Measurements from ENCODE around the gene LILRA5. TPM values are rescaled to one million over a fixed set of nuclear protein-coding genes. Genes with fewer than 3 reads are reported as not detected.

The LILRA5 gene
- total RNA-seq, 1 donor from 2014 or later: not detected

DNA sequence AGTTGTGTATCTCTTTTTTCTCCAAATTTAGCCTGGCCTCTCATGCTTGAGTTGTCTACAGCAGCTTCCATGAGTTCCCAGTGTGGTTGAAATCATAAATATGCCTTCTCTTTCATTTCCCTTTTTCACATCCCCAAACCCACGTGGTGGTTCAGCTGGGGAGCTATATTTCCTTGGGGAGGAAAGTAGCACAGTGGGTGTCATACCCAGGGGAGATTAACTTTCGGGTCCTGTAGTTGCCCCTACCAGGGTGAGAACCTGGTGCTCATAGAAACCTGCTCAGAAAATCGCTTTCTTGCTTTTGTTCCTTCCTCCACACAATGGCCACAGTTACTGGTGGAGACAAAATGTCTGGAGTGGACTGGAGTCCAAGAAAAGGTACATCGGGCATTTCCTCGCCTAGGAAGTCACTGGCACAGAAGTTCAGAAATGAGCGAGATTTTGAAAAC, 33.0 kb upstream of the LILRA5 start:
- Mint-ChIP-seq H3K27me3 (ENCODE audit: unreplicated experiment) (peaks cover 7% of the 10 kb centered on the region), H3K4me3 (ENCODE audit: unreplicated experiment) (no peak overlapping the region), H3K9me3 (ENCODE audit: unreplicated experiment) (no peaks in the 10 kb centered on the region), H3K4me1 (ENCODE audit: low read depth, unreplicated experiment) (peaks cover 8% of the 10 kb centered on the region), H3K36me3 (ENCODE audit: unreplicated experiment) (peaks cover 9% of the 10 kb centered on the region), H3K27ac (ENCODE audit: unreplicated experiment) (no peak overlapping the region)
- TF ChIP-seq, protein P1, sequence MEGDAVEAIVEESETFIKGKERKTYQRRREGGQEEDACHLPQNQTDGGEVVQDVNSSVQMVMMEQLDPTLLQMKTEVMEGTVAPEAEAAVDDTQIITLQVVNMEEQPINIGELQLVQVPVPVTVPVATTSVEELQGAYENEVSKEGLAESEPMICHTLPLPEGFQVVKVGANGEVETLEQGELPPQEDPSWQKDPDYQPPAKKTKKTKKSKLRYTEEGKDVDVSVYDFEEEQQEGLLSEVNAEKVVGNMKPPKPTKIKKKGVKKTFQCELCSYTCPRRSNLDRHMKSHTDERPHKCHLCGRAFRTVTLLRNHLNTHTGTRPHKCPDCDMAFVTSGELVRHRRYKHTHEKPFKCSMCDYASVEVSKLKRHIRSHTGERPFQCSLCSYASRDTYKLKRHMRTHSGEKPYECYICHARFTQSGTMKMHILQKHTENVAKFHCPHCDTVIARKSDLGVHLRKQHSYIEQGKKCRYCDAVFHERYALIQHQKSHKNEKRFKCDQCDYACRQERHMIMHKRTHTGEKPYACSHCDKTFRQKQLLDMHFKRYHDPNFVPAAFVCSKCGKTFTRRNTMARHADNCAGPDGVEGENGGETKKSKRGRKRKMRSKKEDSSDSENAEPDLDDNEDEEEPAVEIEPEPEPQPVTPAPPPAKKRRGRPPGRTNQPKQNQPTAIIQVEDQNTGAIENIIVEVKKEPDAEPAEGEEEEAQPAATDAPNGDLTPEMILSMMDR (IDR thresholded peaks at IDR 0.05; ENCODE audit: partially characterized antibody, unreplicated experiment): no peak
- no peak for DNase-seq

GRCh38 chr19:54343868-54344267, 30.9 kb upstream of the LILRA5 start:
- TF ChIP-seq, protein P1 (IDR thresholded peaks at IDR 0.05; ENCODE audit: partially characterized antibody, unreplicated experiment): no peak
- peaks cover 5% of the 10 kb centered on the region for H3K27me3 Mint-ChIP-seq (ENCODE audit: unreplicated experiment)
- no peak for DNase-seq
- H3K4me1 Mint-ChIP-seq (ENCODE audit: low read depth, unreplicated experiment): peaks cover 5% of the 10 kb centered on the region
- no peak overlapping the region for H3K4me3 Mint-ChIP-seq (ENCODE audit: unreplicated experiment)
- no peak overlapping the region for H3K27ac Mint-ChIP-seq (ENCODE audit: unreplicated experiment)
- H3K9me3 Mint-ChIP-seq (ENCODE audit: unreplicated experiment): no peaks in the 10 kb centered on the region
- H3K36me3 Mint-ChIP-seq (ENCODE audit: unreplicated experiment): peaks cover 6% of the 10 kb centered on the region

- Mint-ChIP-seq H3K4me1 (ENCODE audit: low read depth, unreplicated experiment) (peaks cover 9% of the 10 kb centered on the region), H3K27ac (ENCODE audit: unreplicated experiment) (no peak overlapping the region), H3K36me3 (ENCODE audit: unreplicated experiment) (no peaks in the 10 kb centered on the region), H3K4me3 (ENCODE audit: unreplicated experiment) (no peak overlapping the region), H3K9me3 (ENCODE audit: unreplicated experiment) (no peaks in the 10 kb centered on the region), H3K27me3 (ENCODE audit: unreplicated experiment) (peaks cover 1% of the 10 kb centered on the region)
- DNase-seq: no peak
- TF ChIP-seq, protein P1 (IDR thresholded peaks at IDR 0.05; ENCODE audit: partially characterized antibody, unreplicated experiment): no peak
These were observed 28.3 kb upstream of the LILRA5 start for GRCh38 chr19:54341295-54341694.

GRCh38 chr19:54339646-54340358, 26.8 kb upstream of the LILRA5 start:
- H3K27ac Mint-ChIP-seq (ENCODE audit: unreplicated experiment): no peak overlapping the region
- H3K4me3 Mint-ChIP-seq (ENCODE audit: unreplicated experiment): no peak overlapping the region
- DNase-seq: no peak
- no peaks in the 10 kb centered on the region for H3K9me3 Mint-ChIP-seq (ENCODE audit: unreplicated experiment)
- peaks cover 1% of the 10 kb centered on the region for H3K27me3 Mint-ChIP-seq (ENCODE audit: unreplicated experiment)
- H3K4me1 Mint-ChIP-seq (ENCODE audit: low read depth, unreplicated experiment): peaks cover 12% of the 10 kb centered on the region
- H3K36me3 Mint-ChIP-seq (ENCODE audit: unreplicated experiment): no peaks in the 10 kb centered on the region
- TF ChIP-seq, protein P1 (IDR thresholded peaks at IDR 0.05; ENCODE audit: partially characterized antibody, unreplicated experiment): no peak

GRCh38 chr19:54338521-54338920, 25.6 kb upstream of the LILRA5 start:
- Mint-ChIP-seq H3K4me1 (ENCODE audit: low read depth, unreplicated experiment) (peaks cover 12% of the 10 kb centered on the region), H3K9me3 (ENCODE audit: unreplicated experiment) (no peaks in the 10 kb centered on the region), H3K36me3 (ENCODE audit: unreplicated experiment) (peaks cover 4% of the 10 kb centered on the region), H3K4me3 (ENCODE audit: unreplicated experiment) (no peak overlapping the region), H3K27me3 (ENCODE audit: unreplicated experiment) (no peaks in the 10 kb centered on the region), H3K27ac (ENCODE audit: unreplicated experiment) (no peak overlapping the region)
- TF ChIP-seq, protein P1 (IDR thresholded peaks at IDR 0.05; ENCODE audit: partially characterized antibody, unreplicated experiment): no peak
- no peak for DNase-seq

All from glutamatergic neuron (in vitro differentiated cells).